GM13977 (cell line): ENCODE measurements around the gene GPR89A.
"Not testable (repeated sequence)": the region's sequence is repeated elsewhere in the genome, so short reads cannot be mapped to it uniquely, and the experiment has no call there.

Source experiments
- DNase-seq: peaks from one replicate; pipeline ENCODE4 v3.0.0; 2012; ENCODE audit warnings: low spot score
- in situ Hi-C: fragments of 300-500 bp; cut with MboI; formaldehyde crosslinking; loops from one replicate; pipeline ENCODE4 v1.12.0; 2022; ENCODE audit warnings: low sequenced_read_pairs, low pct_unique_long_range_greater_than_20kb, mixed read lengths, inconsistent platforms; ENCODE audit not compliant: unreplicated experiment
- TF ChIP-seq, protein P1 (sequence below): IDR thresholded peaks from 2 replicates; pipeline ENCODE4 v1.5.1; 2012; ENCODE audit warnings: mild to moderate bottlenecking, control low read depth; ENCODE audit not compliant: insufficient read depth; ENCODE audit errors: extremely low read depth, missing control alignments

Gene GPR89A

DNA sequence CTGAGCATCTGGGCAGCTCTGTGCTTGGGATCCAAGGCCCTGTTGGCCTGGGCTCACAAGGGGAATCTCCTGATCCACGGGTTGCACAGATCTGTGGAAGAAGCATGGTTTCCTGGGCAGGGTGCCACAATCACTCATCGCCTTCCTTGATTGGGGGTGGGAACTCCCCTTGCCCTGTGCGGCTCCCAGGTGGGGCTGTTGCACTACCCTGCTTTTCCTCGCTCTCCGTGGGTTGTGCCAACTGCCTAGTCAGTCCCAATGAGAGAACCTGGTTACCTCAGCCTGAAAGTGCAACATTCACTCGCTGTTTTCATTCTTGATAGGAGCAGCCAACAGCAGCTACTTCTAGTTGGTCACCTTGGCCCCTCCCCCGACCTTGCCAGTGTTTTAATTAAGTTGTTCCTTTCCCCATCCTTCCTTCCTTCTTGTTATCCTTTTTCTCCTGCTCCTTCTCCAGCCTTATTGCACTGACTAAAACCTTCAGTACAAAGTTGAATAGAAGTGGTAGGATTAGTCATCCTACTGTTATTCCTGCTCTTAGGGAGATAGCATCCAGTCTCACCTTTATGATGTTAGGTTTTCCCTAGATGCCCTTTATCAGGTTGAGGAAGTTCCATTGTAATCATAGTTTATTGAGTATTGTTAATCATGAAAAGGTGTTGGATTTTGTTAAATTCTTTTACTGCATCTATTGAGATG lies 48.6 kb downstream of the GPR89A start:
- in situ Hi-C loops, DNase-seq: not testable (repeated sequence)

DNA sequence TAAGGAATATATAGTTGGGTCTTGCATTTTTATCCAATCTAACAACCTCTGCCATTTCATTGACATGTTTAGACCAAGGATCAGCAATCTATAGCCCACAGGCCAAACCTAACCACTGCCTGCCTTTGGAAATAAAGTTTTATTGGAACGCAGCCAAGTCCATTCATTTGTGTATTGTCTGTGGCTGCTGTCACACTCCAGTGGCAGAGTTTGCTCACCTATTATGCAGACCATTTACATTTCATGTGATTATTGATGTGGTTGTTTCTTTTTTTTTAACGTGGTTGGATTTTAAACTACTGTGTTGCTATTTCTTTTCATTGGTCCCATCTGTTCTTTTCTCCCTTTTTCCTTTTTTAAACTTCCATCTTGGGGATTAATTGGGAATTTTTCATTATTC lies 54.7 kb downstream of the GPR89A start:
- in situ Hi-C loops, DNase-seq: not testable (repeated sequence)

DNA sequence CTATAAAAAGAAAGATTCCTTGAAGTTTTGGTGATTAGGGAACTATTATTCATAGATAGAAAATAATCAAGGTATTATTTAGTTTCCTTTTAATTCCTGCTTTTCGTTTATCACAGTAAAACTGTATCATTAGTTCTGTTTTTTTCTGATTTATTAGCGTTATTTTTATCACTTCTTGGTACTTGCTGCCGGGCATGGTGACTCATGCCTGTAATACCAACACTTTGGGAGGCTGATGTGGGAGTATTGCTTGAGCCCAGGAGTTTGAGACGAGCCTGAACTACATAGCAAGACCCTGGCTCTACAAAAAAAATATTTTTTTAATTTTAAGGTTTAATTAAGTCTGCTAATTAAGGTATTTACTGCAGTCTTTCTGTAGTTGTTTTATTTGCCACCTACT lies 57.2 kb downstream of the GPR89A start:
- in situ Hi-C loops, DNase-seq: not testable (repeated sequence)

DNA sequence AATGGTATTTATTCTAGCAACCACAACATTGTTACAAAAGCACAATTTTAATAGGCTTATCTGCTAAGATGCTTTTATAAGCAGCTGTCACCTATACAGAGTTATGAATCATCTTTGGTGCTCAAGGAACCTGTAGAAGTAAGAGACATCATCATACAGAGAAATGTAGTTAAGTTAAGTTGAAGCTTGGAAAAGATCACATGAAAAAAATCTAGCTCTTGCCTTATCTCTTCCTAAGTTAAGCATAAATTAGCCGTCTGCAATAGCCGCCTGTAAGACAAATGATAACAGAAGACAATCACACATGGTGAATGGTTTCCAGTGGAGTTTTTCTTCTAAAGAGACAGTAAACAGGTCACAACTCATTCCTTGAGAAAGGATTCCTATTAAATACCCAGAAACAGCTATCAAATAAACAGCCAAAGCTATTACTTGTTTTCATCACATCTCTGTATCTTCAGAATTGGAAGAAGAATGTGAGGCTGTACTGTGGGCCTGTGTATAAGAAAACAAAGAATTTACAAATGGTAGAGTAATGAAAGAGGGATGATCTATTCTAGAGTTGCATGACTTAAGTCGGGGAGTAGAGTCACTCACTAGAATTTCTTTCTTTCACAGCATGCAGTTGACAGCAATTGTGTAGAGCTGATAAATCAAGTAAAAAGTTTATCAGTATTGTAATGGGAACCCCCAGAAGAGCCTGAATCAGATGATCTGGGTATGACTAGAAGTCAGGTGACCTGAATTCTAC lies 63.4 kb downstream of the GPR89A start:
- in situ Hi-C loops, DNase-seq: not testable (repeated sequence)

GRCh38 chr1:145673217-145673616 lies 65.4 kb downstream of the GPR89A start:
- DNase-seq, in situ Hi-C loops: not testable (repeated sequence)

- DNase-seq, in situ Hi-C loops: not testable (repeated sequence)
Observed at GRCh38 chr1:145684858-145685257, 77.1 kb downstream of the GPR89A start.

DNA sequence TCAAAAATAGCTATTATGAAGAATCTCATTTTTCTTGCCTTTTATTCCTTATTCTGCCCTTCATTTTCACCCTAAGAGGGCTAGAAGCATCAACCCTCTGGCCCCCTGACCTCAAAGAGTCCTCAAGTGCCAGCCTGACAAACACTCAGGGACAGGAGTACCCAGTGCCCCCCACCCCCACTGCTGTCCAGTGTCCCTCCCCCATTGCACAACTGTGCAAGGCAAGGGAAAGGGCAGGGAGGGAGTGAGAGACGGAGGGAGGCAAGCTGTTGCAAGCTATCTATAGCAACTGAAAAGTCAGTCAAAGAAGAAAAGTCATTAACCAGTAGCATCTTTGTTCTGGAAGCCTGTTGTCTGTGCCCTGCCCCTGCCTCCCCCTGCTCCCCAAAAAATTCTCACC lies 78.3 kb downstream of the GPR89A start:
- in situ Hi-C loops, DNase-seq: not testable (repeated sequence)

- no peak for DNase-seq
- in situ Hi-C loops: no loop called here
- TF ChIP-seq, protein P1, sequence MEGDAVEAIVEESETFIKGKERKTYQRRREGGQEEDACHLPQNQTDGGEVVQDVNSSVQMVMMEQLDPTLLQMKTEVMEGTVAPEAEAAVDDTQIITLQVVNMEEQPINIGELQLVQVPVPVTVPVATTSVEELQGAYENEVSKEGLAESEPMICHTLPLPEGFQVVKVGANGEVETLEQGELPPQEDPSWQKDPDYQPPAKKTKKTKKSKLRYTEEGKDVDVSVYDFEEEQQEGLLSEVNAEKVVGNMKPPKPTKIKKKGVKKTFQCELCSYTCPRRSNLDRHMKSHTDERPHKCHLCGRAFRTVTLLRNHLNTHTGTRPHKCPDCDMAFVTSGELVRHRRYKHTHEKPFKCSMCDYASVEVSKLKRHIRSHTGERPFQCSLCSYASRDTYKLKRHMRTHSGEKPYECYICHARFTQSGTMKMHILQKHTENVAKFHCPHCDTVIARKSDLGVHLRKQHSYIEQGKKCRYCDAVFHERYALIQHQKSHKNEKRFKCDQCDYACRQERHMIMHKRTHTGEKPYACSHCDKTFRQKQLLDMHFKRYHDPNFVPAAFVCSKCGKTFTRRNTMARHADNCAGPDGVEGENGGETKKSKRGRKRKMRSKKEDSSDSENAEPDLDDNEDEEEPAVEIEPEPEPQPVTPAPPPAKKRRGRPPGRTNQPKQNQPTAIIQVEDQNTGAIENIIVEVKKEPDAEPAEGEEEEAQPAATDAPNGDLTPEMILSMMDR: no peak
Observed at GRCh38 chr1:145688328-145688727, 80.5 kb downstream of the GPR89A start.

DNA sequence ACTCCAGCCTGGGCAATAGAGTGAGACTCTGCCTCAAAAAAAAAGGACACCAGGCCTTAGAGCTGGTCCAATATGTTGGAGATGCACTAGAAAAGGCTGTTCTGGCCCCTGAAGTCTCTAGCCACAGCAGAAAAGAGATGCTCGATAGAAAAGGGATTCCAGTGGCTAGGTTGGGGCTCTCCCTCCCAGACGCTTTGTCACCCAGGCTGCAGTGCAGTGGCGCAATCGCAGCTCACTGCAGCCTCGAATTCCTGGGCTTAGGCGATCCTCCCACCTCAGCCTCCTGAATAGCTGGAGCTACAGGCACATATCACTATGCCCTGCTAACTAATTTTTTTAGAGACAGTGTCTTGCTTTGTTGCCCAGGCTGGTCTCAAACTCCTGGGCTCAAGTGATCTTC lies 81.1 kb downstream of the GPR89A start:
- in situ Hi-C loops: no loop called here
- TF ChIP-seq, protein P1: no peak
- DNase-seq: no peak

GRCh38 chr1:145689922-145690321 lies 82.1 kb downstream of the GPR89A start:
- DNase-seq: no peak
- in situ Hi-C loops: no loop called here
- TF ChIP-seq, protein P1: no peak
